ENCODE measurements around the gene ZNF827. TPM values are rescaled to one million over a fixed set of nuclear protein-coding genes. Genes with fewer than 3 reads are reported as not detected.

ZNF827 gene
- total RNA-seq, 1 experiment from 2014 or later, result 5.3 TPM

DNA sequence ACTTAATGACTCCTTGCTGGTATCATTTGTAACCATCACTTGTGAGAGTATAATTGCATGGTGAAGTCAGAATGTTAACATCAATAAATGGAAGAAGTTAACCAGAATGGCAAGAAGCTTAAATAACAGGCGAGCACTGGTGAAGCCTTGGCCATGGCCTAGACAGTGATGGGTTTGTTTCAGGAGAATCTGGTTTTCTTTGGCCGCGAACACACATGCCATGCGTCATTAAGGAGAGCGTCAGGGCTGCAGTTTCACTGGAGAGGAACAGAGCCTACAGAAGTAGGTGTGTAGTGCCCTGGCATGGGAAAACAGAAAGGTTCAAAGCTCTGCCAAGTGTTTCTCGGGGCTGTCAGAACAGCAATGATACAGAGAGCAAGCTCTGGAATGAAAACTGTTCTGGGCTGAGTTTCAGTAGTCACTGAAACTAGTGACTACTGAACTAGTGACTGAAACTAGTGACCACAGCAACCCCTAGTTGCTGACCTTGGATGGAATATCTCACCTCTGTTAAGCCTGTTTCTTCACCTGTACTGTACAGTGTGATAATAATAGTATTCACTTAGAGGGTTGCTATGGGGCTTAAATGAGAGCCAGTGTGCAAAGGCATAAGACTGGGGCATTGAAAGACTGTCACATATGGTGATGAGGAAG lies 164.9 kb downstream of the ZNF827 start:
- no peak overlapping the region for H3K4me3 Mint-ChIP-seq (ENCODE audit: unreplicated experiment)
- ChIA-PET POLR2A (no interaction called here), CTCF (no interaction called here)
- H3K4me1 ChIP-seq, result no peaks in the 10 kb centered on the region
- no peaks in the 10 kb centered on the region for H3K27me3 Mint-ChIP-seq (ENCODE audit: insufficient read depth, unreplicated experiment)
- no peaks in the 10 kb centered on the region for H3K36me3 ChIP-seq (ENCODE audit: control insufficient read depth, insufficient read depth, low read length)
- H3K4me3 ChIP-seq (ENCODE audit: low read depth, low read length), result no peak overlapping the region
- intact Hi-C loops (cut with micrococcal nuclease; ENCODE audit: unreplicated experiment), result no loop called here
- no peaks in the 10 kb centered on the region for H3K4me1 Mint-ChIP-seq (ENCODE audit: low read depth, unreplicated experiment)
- H3K9me3 Mint-ChIP-seq (ENCODE audit: unreplicated experiment), result no peaks in the 10 kb centered on the region
- DNase-seq, result no peak
- H3K27me3 ChIP-seq (replicated peaks; ENCODE audit: control insufficient read depth, insufficient read depth, low read length), result no peaks in the 10 kb centered on the region
- H3K9me3 ChIP-seq, result no peaks in the 10 kb centered on the region
- H3K36me3 Mint-ChIP-seq (ENCODE audit: insufficient read depth, unreplicated experiment), result no peaks in the 10 kb centered on the region
- H3K27ac Mint-ChIP-seq (ENCODE audit: unreplicated experiment), result no peak overlapping the region
- BruUV-seq (replicated peaks), result no TSS peak
- TF ChIP-seq, protein P1, sequence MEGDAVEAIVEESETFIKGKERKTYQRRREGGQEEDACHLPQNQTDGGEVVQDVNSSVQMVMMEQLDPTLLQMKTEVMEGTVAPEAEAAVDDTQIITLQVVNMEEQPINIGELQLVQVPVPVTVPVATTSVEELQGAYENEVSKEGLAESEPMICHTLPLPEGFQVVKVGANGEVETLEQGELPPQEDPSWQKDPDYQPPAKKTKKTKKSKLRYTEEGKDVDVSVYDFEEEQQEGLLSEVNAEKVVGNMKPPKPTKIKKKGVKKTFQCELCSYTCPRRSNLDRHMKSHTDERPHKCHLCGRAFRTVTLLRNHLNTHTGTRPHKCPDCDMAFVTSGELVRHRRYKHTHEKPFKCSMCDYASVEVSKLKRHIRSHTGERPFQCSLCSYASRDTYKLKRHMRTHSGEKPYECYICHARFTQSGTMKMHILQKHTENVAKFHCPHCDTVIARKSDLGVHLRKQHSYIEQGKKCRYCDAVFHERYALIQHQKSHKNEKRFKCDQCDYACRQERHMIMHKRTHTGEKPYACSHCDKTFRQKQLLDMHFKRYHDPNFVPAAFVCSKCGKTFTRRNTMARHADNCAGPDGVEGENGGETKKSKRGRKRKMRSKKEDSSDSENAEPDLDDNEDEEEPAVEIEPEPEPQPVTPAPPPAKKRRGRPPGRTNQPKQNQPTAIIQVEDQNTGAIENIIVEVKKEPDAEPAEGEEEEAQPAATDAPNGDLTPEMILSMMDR (IDR thresholded peaks at IDR 0.05; ENCODE audit: insufficient read depth in 1 of 2, low read depth in 1 of 2, low read length in 1 of 2, severe bottlenecking in 1 of 2, unreplicated experiment in 1 of 2), result no peak

DNA sequence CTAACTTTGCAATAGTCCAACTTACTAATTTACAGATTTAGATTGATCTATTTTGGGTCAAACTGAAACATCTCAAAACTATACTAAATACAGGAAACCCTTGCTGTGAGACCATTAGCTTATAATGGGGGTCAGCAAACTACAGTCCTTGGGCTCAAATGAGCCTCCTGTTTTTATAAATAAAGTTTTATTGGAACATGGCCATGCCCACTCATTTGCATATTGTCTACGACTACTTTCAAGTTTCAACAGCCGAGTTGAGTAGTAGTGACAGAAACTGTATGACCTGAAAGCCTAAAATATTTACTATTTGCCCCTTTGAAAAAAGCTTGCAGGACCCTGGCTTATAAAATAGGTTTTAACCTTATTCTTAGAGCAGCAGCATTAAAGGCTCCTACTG lies 166.3 kb downstream of the ZNF827 start:
- TF ChIP-seq, protein P1 (IDR thresholded peaks at IDR 0.05; ENCODE audit: insufficient read depth in 1 of 2, low read depth in 1 of 2, low read length in 1 of 2, severe bottlenecking in 1 of 2, unreplicated experiment in 1 of 2), result no peak
- Mint-ChIP-seq H3K27me3 (ENCODE audit: insufficient read depth, unreplicated experiment) (no peaks in the 10 kb centered on the region), H3K4me1 (ENCODE audit: low read depth, unreplicated experiment) (no peaks in the 10 kb centered on the region), H3K9me3 (ENCODE audit: unreplicated experiment) (no peaks in the 10 kb centered on the region), H3K36me3 (ENCODE audit: insufficient read depth, unreplicated experiment) (no peaks in the 10 kb centered on the region), H3K4me3 (ENCODE audit: unreplicated experiment) (no peak overlapping the region), H3K27ac (ENCODE audit: unreplicated experiment) (no peak overlapping the region)
- Histone ChIP-seq H3K9me3 (no peaks in the 10 kb centered on the region), H3K36me3 (ENCODE audit: control insufficient read depth, insufficient read depth, low read length) (no peaks in the 10 kb centered on the region), H3K4me3 (ENCODE audit: low read depth, low read length) (no peak overlapping the region), H3K4me1 (no peaks in the 10 kb centered on the region), H3K27me3 (replicated peaks; ENCODE audit: control insufficient read depth, insufficient read depth, low read length) (no peaks in the 10 kb centered on the region)
- CTCF ChIA-PET, result no interaction called here
- no peak for DNase-seq
- POLR2A ChIA-PET, result no interaction called here
- no TSS peak for BruUV-seq (replicated peaks)
- intact Hi-C loops (cut with micrococcal nuclease; ENCODE audit: unreplicated experiment), result no loop called here

DNA sequence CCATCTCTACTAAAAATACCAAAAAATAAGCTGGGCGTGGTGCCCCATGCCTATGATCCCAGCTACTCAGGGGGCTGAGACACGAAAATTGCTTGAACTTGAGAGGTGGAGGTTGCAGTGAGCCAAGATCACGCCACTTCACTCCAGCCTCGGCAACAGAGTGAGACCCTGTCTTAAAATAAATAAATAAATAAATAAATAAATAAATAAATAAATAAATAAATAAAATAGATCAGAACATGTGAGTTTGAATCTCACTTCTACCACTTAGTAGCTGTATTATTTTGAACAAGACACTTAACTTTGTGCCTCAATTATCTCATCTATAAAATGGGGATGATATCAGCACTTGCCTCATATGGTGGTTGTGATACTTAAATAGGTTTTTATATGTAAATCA lies 168.5 kb downstream of the ZNF827 start:
- no peaks in the 10 kb centered on the region for H3K4me1 ChIP-seq

More for the DNA sequence above, 168.5 kb downstream of the ZNF827 start:
- no peak overlapping the region for H3K27ac Mint-ChIP-seq (ENCODE audit: unreplicated experiment)
- H3K27me3 Mint-ChIP-seq (ENCODE audit: insufficient read depth, unreplicated experiment), result no peaks in the 10 kb centered on the region
- intact Hi-C loops (cut with micrococcal nuclease; ENCODE audit: unreplicated experiment), result no loop called here
- Histone ChIP-seq H3K27me3 (replicated peaks; ENCODE audit: control insufficient read depth, insufficient read depth, low read length) (no peaks in the 10 kb centered on the region), H3K36me3 (ENCODE audit: control insufficient read depth, insufficient read depth, low read length) (no peaks in the 10 kb centered on the region), H3K4me3 (ENCODE audit: low read depth, low read length) (no peak overlapping the region), H3K9me3 (no peaks in the 10 kb centered on the region)
- no TSS peak for BruUV-seq (replicated peaks)
- no peaks in the 10 kb centered on the region for H3K9me3 Mint-ChIP-seq (ENCODE audit: unreplicated experiment)
- TF ChIP-seq, protein P1 (IDR thresholded peaks at IDR 0.05; ENCODE audit: insufficient read depth in 1 of 2, low read depth in 1 of 2, low read length in 1 of 2, severe bottlenecking in 1 of 2, unreplicated experiment in 1 of 2), result no peak
- DNase-seq, result no peak
- ChIA-PET CTCF (no interaction called here), POLR2A (no interaction called here)
- H3K4me1 Mint-ChIP-seq (ENCODE audit: low read depth, unreplicated experiment), result no peaks in the 10 kb centered on the region
- no peak overlapping the region for H3K4me3 Mint-ChIP-seq (ENCODE audit: unreplicated experiment)
- no peaks in the 10 kb centered on the region for H3K36me3 Mint-ChIP-seq (ENCODE audit: insufficient read depth, unreplicated experiment)
